H1 (cell line): ENCODE measurements around the gene COL8A2. TPM values are rescaled to one million over a fixed set of nuclear protein-coding genes. Genes with fewer than 3 reads are reported as not detected.

Experiments used
- CTCF ChIA-PET: fragments of 300-600 bp; sonication (Branson Sonifier 250); formaldehyde crosslinking; loops from one replicate; lab custom pipeline; 2021; ENCODE audit not compliant: partially characterized antibody; lab: Charles Lee
- POLR2A ChIA-PET: fragments of 300-600 bp; sonication (Branson Sonifier 250); formaldehyde crosslinking; loops from one replicate; lab custom pipeline; 2021; ENCODE audit warnings: inconsistent platforms; ENCODE audit not compliant: partially characterized antibody; lab: Charles Lee
- DNase-seq, 2 experiments: peaks; one replicate each; pipeline versions ENCODE4 v3.0.0 to v3.0.0-alpha.2; 2010 to 2022; ENCODE audit warnings: low spot score in 2 of 2, low read depth in 1 of 2, mixed read lengths in 1 of 2
- FAIRE-seq: peaks from 2 replicates; lab custom pipeline; 2011; peaks lifted over from hg19 to GRCh38; lab: Jason Lieb, UNC
- H2AFZ ChIP-seq: 2 replicates; pipeline ENCODE4 v1.8.1; 2012; ENCODE audit warnings: low read length, inconsistent platforms
- H2AK5ac ChIP-seq: 2 replicates; pipeline ENCODE4 v1.6.1; 2013; ENCODE audit warnings: low read depth, low read length
- H2BK120ac ChIP-seq: replicated peaks from 2 replicates; pipeline ENCODE3; 2013; ENCODE audit warnings: low read depth, low read length, inconsistent platforms
- H2BK12ac ChIP-seq: 2 replicates; pipeline ENCODE4 v1.6.1; 2013; ENCODE audit warnings: low read depth, low read length
- H2BK15ac ChIP-seq: 2 replicates; pipeline ENCODE4 v1.6.1; 2013; ENCODE audit warnings: low read length
- H2BK20ac ChIP-seq: 2 replicates; pipeline ENCODE4 v1.6.1; 2013; ENCODE audit warnings: low read length
- H2BK5ac ChIP-seq: 2 replicates; pipeline ENCODE4 v1.6.1; 2013; ENCODE audit warnings: low read depth, low read length
- H3K14ac ChIP-seq: 2 replicates; pipeline ENCODE4 v1.6.1; 2013; ENCODE audit warnings: inconsistent platforms; ENCODE audit not compliant: insufficient read length
- H3K18ac ChIP-seq: 2 replicates; pipeline ENCODE4 v1.6.1; 2013; ENCODE audit warnings: low read length; ENCODE audit errors: extremely low read depth
- H3K23ac ChIP-seq: 2 replicates; pipeline ENCODE4 v1.6.1; 2013; ENCODE audit warnings: inconsistent platforms; ENCODE audit not compliant: insufficient read length
- H3K23me2 ChIP-seq: 2 replicates; pipeline ENCODE4 v1.6.1; 2013; ENCODE audit warnings: low read depth, low read length
- H3K27ac ChIP-seq: 2 replicates; pipeline ENCODE4 v1.6.1; 2011; ENCODE audit warnings: low read depth, low read length, inconsistent platforms
- H3K27me3 ChIP-seq, 4 experiments: replicated peaks in 1 of 4; 1 replicate in 1 of 4; 2 replicates in 3 of 4; pipeline versions ENCODE4 v1.6.1 to v1.8.1; 2011 to 2013; ENCODE audit warnings: low read length in 3 of 4, mild to moderate bottlenecking in 3 of 4, inconsistent platforms in 2 of 4, mixed read lengths in 2 of 4, moderate library complexity in 1 of 4; ENCODE audit not compliant: control insufficient read depth in 3 of 4, insufficient read depth in 3 of 4; ENCODE audit errors: extremely low read depth in 1 of 4
- H3K36me3 ChIP-seq, 4 experiments: 2 replicates each; pipeline versions ENCODE4 v1.6.1 to v1.8.1; 2011 to 2013; ENCODE audit warnings: mild to moderate bottlenecking in 4 of 4, low read length in 3 of 4, moderate library complexity in 2 of 4, control low read depth in 1 of 4, inconsistent platforms in 1 of 4; ENCODE audit not compliant: insufficient read depth in 4 of 4, control insufficient read depth in 2 of 4
- H3K4ac ChIP-seq: replicated peaks from 2 replicates; pipeline ENCODE3; 2013; ENCODE audit warnings: low read length, low read depth, mixed read lengths, inconsistent platforms; ENCODE audit not compliant: insufficient read length
- H3K4me1 ChIP-seq, 4 experiments: replicated peaks in 1 of 4; 1 replicate in 1 of 4; 2 replicates in 3 of 4; pipeline versions ENCODE4 v1.6.1 to v1.8.1; 2011 to 2013; ENCODE audit warnings: low read length in 3 of 4, inconsistent platforms in 2 of 4, mixed read lengths in 1 of 4; ENCODE audit not compliant: insufficient read depth in 4 of 4, control insufficient read depth in 3 of 4
- H3K4me2 ChIP-seq, 2 experiments: 2 replicates each; pipeline versions ENCODE4 v1.6.1 to v1.8.1; 2011 to 2013; ENCODE audit warnings: low read depth in 2 of 2, low read length in 2 of 2, control low read depth in 1 of 2, inconsistent platforms in 1 of 2, mild to moderate bottlenecking in 1 of 2; ENCODE audit not compliant: insufficient read depth in 1 of 2
- H3K4me3 ChIP-seq, 4 experiments: fragments of 200-600, 300-600 bp in 1 of 4; sonication (generic), shearing (Covaris generic), sonication (Bioruptor Twin) in 1 of 4; 2 replicates each; pipeline versions ENCODE4 v1.5.1 to v1.8.1; 2011 to 2016; ENCODE audit warnings: low read length in 4 of 4, low read depth in 3 of 4, control low read depth in 2 of 4, inconsistent platforms in 2 of 4, mild to moderate bottlenecking in 2 of 4, mixed read lengths in 1 of 4, moderate library complexity in 1 of 4; ENCODE audit not compliant: insufficient read depth in 2 of 4; ENCODE audit errors: extremely low read depth in 1 of 4
- H3K56ac ChIP-seq: replicated peaks from 2 replicates; pipeline ENCODE3; 2013; ENCODE audit warnings: low read depth, mild to moderate bottlenecking, mixed read lengths, low read length, inconsistent platforms; ENCODE audit not compliant: insufficient read length
- H3K79me1 ChIP-seq: 2 replicates; pipeline ENCODE4 v1.6.1; 2013; ENCODE audit warnings: low read depth, low read length, control low read depth
- H3K79me2 ChIP-seq, 2 experiments: 2 replicates each; pipeline versions ENCODE4 v1.6.1 to v1.8.1; 2012 to 2013; ENCODE audit warnings: low read length in 2 of 2, mild to moderate bottlenecking in 2 of 2, inconsistent platforms in 1 of 2; ENCODE audit not compliant: insufficient read depth in 2 of 2, control insufficient read depth in 1 of 2
- H3K9ac ChIP-seq, 4 experiments: replicated peaks in 1 of 4; 1 replicate in 1 of 4; 2 replicates in 3 of 4; pipeline versions ENCODE4 v1.6.1 to v1.8.1; 2011 to 2013; ENCODE audit warnings: low read depth in 3 of 4, low read length in 3 of 4, control low read depth in 2 of 4, mild to moderate bottlenecking in 2 of 4, moderate library complexity in 2 of 4, inconsistent platforms in 1 of 4; ENCODE audit errors: extremely low read depth in 1 of 4
- H3K9me3 ChIP-seq, 2 experiments: 2 replicates each; pipeline versions ENCODE4 v1.6.1 to v1.8.1; 2012 to 2013; ENCODE audit warnings: mild to moderate bottlenecking in 2 of 2, moderate library complexity in 2 of 2, control low read depth in 1 of 2, inconsistent platforms in 1 of 2, low read depth in 1 of 2, low read length in 1 of 2, mixed read lengths in 1 of 2; ENCODE audit not compliant: insufficient read depth in 2 of 2
- H4K20me1 ChIP-seq, 2 experiments: replicated peaks in 1 of 2; 2 replicates each; pipeline versions ENCODE3 to v1.8.1; 2011 to 2013; ENCODE audit warnings: inconsistent platforms in 2 of 2, low read length in 2 of 2, mild to moderate bottlenecking in 1 of 2; ENCODE audit not compliant: insufficient read depth in 2 of 2, control insufficient read depth in 1 of 2
- H4K5ac ChIP-seq: 2 replicates; pipeline ENCODE4 v1.6.1; 2013; ENCODE audit warnings: low read length, low read depth, mixed read lengths, inconsistent platforms; ENCODE audit not compliant: insufficient read length
- H4K8ac ChIP-seq: 2 replicates; pipeline ENCODE4 v1.8.0; 2013; ENCODE audit warnings: mild to moderate bottlenecking, moderate library complexity, low read length, inconsistent platforms; ENCODE audit not compliant: insufficient read depth; ENCODE audit errors: extremely low read depth
- H4K91ac ChIP-seq: replicated peaks from 2 replicates; pipeline ENCODE3; 2013; ENCODE audit warnings: low read length, mixed read lengths, inconsistent platforms; ENCODE audit not compliant: insufficient read length
- ATF2 ChIP-seq: IDR thresholded peaks from 2 replicates; pipeline ENCODE4 v1.6.1; 2012; ENCODE audit warnings: low read length, inconsistent platforms
- BRCA1 ChIP-seq: IDR thresholded peaks from 2 replicates; pipeline ENCODE4 v1.6.1; 2012; ENCODE audit warnings: low read depth, low read length, improper control_type of control experiment
- CREB1 ChIP-seq: IDR thresholded peaks from 2 replicates; pipeline ENCODE4 v1.6.1; 2012; ENCODE audit warnings: inconsistent platforms
- EGR1 ChIP-seq: IDR thresholded peaks from 2 replicates; pipeline ENCODE4 v1.6.1; 2011; ENCODE audit warnings: low read depth, low read length, borderline replicate concordance
- KDM4A ChIP-seq: IDR thresholded peaks from one replicate; pipeline ENCODE4 v1.7.1; 2012; ENCODE audit warnings: low read depth, mild to moderate bottlenecking, moderate library complexity, low read length, inconsistent platforms; ENCODE audit not compliant: severe bottlenecking
- RBBP5 ChIP-seq: IDR thresholded peaks from 2 replicates; pipeline ENCODE4 v1.7.1; 2012; ENCODE audit warnings: low read depth, mild to moderate bottlenecking, inconsistent platforms, low read length, moderate library complexity, borderline replicate concordance
- RFX5 ChIP-seq: IDR thresholded peaks from 2 replicates; pipeline ENCODE4 v1.6.1; 2011; ENCODE audit warnings: low read depth, low read length, improper control_type of control experiment, borderline replicate concordance
- SIRT6 ChIP-seq: IDR thresholded peaks from one replicate; pipeline ENCODE4 v1.7.1; 2012; ENCODE audit warnings: low read length, inconsistent platforms
- WGBS, 2 experiments: shearing (Covaris generic) in 1 of 2; methylation state at CpG; one replicate each; pipeline versions ENCODE4 v1.1.6 to v1.1.7; 2013 to 2015; ENCODE audit warnings: low lambda C conversion rate in 2 of 2, mixed read lengths in 2 of 2, inconsistent platforms in 1 of 2, low coverage in 1 of 2, missing lambda C conversion rate in 1 of 2; ENCODE audit not compliant: insufficient replicate concordance in 2 of 2, insufficient coverage in 1 of 2, insufficient read length in 1 of 2; ENCODE audit errors: extremely low coverage in 1 of 2, missing lambda C conversion rate in 1 of 2; 5-methylcytosine and 5-hydroxymethylcytosine counted together
- polyA plus RNA-seq, 7 experiments: library from polyadenylated mRNA; depleted of rRNA in 3 of 7; stranded (reverse) in 5 of 7; unstranded in 2 of 7; fragments of >200 nt in 5 of 7; fragments of 200-250 nt in 2 of 7; gene quantifications; 1 replicate in 5 of 7; 2 replicates in 1 of 7; 4 replicates in 1 of 7; pipeline versions ENCODE4 v1.2.1 to v1.2.3, GENCODE V29; 2011 to 2013; ENCODE audit warnings: missing spikeins in 2 of 7, mixed read lengths in 2 of 7
- total RNA-seq: library from RNA; stranded (reverse); fragmentation: NEBNext Ultra II Directional; extraction: Animal tissue kit (Norgen Biotek cat#: 25700); gene quantifications from 2 replicates; pipeline ENCODE4 v1.2.1, GENCODE V29; 2021
- TF ChIP-seq, protein P1 (sequence below): IDR thresholded peaks from 2 replicates; pipeline ENCODE4 v1.6.1; 2011; ENCODE audit warnings: low read depth, mild to moderate bottlenecking, low read length; ENCODE audit not compliant: insufficient read depth

COL8A2 gene
- total and polyA plus RNA-seq, 2 of the 8 experiments (the other 6 are each of a cell fraction or from before 2014, with no cell fraction given), result 2.1 to 2.8 TPM

DNA sequence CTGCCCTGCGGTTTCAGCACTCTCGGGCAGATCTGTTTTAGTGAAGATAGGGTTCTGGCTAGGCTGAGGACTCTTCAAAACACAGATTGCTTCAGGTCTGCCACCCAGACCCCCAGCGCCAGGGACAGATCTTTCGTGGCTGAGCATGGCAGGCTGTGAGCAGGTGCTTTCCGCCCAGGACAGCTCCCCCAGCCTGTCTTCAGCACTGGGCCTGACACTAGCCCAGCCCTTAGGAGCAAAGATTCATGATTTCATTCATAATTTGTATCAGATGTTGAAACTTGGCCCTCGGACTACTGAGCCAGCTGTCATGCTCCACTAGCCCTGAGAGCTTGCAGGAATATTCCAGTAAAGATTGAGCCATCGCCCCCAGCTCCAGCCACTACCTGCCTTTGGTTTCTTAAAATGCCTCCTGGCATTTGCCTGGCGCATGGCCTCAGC, 30.4 kb downstream of the COL8A2 start:
- no peak overlapping the region for H2BK5ac ChIP-seq
- H2AFZ ChIP-seq, result no peak overlapping the region
- H2AK5ac ChIP-seq, result no peak overlapping the region
- no peak overlapping the region for H3K23ac ChIP-seq
- no peak overlapping the region for H3K4ac ChIP-seq
- FAIRE-seq (no peak), DNase-seq (no peak)
- ChIA-PET POLR2A (interaction anchor here (1.1 kb wide), 1 partner anchor 8 kb away, joined by 9 read pairs; no protein-coding TSS in a partner anchor), CTCF (interaction anchor here (0.7 to 32.6 kb wide), 6 partner anchors 8 to 206 kb away, joined by 3 to 738 read pairs (median 22); partner anchors contain the start of gene TRAPPC3)
- no peak overlapping the region for H3K27ac ChIP-seq
- no peak overlapping the region for H4K5ac ChIP-seq
- no peak overlapping the region for H3K18ac ChIP-seq
- TF ChIP-seq CREB1 (no peak), EGR1 (no peak), SIRT6 (no peak), RFX5 (no peak), KDM4A (no peak), BRCA1 (no peak), RBBP5 (no peak), ATF2 (no peak)
- TF ChIP-seq, protein P1, sequence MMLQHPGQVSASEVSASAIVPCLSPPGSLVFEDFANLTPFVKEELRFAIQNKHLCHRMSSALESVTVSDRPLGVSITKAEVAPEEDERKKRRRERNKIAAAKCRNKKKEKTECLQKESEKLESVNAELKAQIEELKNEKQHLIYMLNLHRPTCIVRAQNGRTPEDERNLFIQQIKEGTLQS, result no peak
- H2BK15ac ChIP-seq, result no peak overlapping the region
- H3K23me2 ChIP-seq, result 0 out of 2 replicates have a peak, but pooled peaks cover 1% of the 10 kb centered on the region
- peaks cover 3% of the 10 kb centered on the region; the same call in 1 of the 2 replicates for H3K79me1 ChIP-seq
- peaks cover 0 to 6% of the 10 kb centered on the region in 2 experiments for H4K20me1 ChIP-seq
- no peak overlapping the region for H4K91ac ChIP-seq
- H3K36me3 ChIP-seq, result peaks cover 23 to 38% (median 33%) of the 10 kb centered on the region in 4 experiments
- no peak overlapping the region for H2BK12ac ChIP-seq
- H2BK20ac ChIP-seq, result no peak overlapping the region
- H3K14ac ChIP-seq, result no peak overlapping the region
- no peaks in the 10 kb centered on the region for H3K9me3 ChIP-seq
- WGBS, 2 experiments, result 91% methylated on average over 8 of the region's 8 CpGs; no CpG with 5 or more reads in 1 of the 2 experiments
- H3K56ac ChIP-seq, result no peak overlapping the region
- H3K4me3 ChIP-seq, result no peak overlapping the region
- H3K4me1 ChIP-seq, result peaks cover 0 to 11% (median 8%) of the 10 kb centered on the region in 4 experiments; a peak in 5 of 7 replicates
- no peaks in the 10 kb centered on the region for H3K27me3 ChIP-seq
- H3K4me2 ChIP-seq, result no peak overlapping the region
- H2BK120ac ChIP-seq, result no peak overlapping the region
- H3K9ac ChIP-seq, result no peak overlapping the region
- peaks cover 0 to 9% of the 10 kb centered on the region in 2 experiments; a peak in 2 of 4 replicates for H3K79me2 ChIP-seq
- H4K8ac ChIP-seq, result no peak overlapping the region
